Stimulated activated CD4-positive, alpha-beta T cell treated with anti-CD3 and anti-CD28 coated beads, Interleukin-4, amount 100 ng/mL, for 1 hour (primary cell): Measurements from ENCODE around the gene SPINT1.
A peak's percentile ranks its signal among the peaks of the same experiment; 100 is the strongest.

ENCODE experiments used
- DNase-seq: peaks from one replicate; pipeline ENCODE4 v3.0.0-alpha.2; 2020

The SPINT1 gene

DNA sequence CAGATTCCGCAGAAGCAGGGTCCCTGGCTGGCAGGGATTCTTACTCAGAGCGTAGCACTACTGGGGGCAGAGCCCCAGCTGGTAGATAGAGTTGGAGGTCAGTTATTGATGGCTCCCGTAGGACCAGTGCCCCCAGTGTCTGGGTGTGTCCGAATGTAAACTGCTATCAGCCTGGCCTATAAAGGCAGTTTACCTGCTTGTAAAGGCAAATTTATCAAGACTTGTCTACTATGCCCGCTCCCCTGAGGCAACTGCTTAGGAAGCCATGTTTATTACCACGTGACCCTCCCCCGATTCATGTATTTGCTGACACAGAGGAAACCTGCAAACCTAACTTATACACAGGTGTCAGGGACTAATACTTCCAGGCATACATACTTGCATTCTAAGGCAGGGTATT lies 14.7 kb upstream of the SPINT1 start:
- no peak for DNase-seq

DNA sequence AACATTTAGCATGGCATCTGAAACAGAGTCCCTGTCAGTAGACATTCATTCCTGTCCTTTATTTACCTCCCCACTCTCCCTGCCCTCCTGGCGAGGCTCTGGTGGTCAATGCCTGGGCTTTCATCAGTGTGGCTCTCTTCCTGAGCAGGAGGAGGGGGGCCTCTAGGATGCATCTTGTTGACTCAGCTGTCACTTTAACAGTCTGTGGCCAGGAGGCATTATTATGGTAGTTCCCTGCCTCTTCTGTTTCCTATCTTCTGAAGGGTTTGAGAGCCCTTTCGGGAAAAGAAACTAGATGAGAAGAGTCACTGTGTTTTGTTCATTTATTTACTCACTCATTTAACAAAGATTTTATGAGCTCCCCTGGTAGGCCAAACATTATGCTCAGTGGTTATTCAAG lies 13.0 kb upstream of the SPINT1 start:
- no peak for DNase-seq

DNA sequence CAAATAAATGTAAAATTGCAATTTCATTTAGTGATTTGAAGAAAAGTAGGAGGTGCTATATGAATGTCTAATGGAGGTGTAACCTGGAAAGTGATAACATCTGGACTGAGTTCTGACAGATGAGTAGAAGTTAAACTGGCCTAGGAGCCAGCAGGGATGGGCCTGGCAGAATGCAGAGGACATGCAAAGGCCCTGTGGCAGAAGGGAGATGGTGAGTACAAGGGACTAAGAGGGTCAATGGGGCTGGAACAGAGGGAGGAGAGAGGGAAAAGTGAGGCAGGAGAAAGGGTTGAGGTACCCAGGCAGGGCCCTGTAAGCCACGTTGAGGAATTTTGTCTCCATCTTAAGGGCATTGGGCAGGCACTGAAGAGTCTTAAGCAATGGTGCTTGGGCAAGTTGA lies 12.0 kb upstream of the SPINT1 start:
- no peak for DNase-seq

DNA sequence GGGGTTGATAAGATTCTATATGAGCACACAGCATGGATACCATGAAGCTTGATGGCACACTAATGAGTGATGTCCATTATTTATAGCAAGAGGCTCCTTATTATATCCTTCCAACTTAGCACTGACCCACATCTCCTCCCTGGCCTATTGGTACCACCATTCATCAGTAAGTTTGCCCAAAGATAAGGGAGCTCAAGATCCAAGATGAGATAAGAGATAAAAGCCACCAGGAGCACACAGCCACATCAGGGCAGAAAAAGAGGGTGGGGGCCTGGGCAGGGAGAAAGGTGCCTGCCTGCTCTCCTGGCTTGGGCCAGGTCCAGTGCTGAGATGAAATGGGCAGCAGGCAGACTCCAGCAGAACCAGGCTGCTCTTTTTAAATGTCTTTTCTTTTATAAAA lies 10.9 kb upstream of the SPINT1 start:
- no peak for DNase-seq

DNA sequence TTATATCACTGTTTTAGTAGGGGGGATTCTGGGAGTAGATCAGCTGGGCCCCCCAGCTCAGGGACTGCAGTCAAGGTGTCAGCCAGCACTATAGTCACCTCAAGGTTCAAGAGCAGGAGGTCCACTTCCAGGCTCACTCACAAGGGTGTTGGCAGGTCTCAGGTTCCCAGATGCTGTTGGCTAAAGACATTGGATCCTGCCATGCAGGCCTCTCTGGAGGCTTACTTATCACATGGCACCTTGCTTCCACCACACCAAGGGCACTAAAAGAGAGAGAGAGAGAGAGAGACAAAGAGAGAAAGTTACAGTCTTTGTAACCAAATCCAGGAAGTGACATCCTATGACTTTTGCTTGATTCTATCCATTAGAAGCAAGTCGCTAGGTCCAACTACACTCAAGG lies 7.8 kb upstream of the SPINT1 start:
- DNase-seq = no peak

DNA sequence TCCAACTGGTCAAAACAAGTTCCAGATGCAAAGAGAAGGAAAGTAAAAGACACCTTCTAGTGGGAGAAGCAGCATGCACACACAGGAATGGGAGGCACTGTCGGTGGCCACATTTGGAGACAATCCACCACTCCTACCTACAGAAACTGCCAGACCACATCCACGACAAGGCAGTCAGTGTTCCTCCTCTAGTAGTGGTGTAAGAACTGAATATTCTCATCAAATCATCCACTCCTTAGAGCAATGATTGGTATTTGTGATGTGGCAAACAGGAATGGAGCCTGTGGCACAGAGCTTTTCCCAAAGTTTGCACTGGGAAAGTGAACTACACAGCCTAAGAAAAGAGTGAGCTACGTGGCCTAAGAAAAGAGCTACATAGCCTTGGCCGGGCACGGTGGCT lies 5.1 kb upstream of the SPINT1 start:
- no peak for DNase-seq

DNA sequence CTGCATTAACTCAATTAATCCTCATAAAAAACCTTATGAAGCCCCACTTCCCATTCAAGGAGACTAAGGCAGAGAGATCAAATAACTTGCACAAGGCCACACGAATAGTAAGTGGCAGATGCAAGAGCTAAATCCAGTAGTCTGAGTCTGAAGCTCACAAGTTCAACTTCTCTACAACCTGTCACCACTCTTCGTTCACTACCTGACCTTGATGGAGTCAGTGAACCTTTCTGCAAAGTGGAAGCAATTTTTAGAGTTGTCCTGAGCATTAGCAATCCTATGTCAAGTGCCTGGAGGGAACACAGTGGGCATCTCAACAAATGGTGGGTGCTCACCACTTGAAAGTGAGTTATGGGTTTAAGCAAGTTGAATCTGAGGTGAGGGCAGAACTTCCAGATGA lies 2.1 kb upstream of the SPINT1 start:
- DNase-seq = no peak

DNA sequence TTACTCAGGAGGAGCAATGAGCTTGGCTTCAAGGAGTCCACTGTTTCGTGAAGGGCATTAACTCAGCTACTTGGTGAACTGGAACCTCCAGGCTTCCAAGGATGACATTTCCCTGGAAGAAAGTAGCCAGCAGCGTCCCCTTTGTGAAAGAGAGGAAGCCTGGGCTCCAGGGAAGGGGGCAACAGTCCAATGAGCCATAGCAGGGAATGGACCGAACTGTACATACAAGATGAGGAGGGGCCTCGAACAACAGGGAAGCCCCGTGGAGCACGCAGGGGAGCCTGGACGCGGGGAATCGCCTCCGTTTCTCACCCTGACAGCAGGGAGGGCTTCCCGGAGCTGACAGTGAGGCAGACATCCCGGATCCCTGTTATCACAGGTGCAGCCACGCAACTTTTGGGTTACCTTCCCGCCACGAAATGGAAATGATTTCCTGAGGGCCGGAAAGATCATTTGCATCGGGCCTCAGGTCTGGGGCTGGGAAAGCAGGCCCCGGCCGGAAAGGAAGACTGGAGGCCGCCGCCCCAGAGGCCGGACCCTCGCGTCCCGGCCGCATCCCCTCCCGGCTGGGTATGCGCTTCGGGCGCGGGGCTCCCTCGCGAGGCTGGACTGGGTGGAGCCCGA lies 475 bp upstream of the SPINT1 start:
- no peak for DNase-seq

DNA sequence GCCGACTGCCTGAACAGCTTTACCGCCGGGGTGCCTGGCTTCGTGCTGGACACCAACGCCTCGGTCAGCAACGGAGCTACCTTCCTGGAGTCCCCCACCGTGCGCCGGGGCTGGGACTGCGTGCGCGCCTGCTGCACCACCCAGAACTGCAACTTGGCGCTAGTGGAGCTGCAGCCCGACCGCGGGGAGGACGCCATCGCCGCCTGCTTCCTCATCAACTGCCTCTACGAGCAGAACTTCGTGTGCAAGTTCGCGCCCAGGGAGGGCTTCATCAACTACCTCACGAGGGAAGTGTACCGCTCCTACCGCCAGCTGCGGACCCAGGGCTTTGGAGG lies 815 bp downstream of the SPINT1 start:
- peak; percentile 43 for DNase-seq

DNA sequence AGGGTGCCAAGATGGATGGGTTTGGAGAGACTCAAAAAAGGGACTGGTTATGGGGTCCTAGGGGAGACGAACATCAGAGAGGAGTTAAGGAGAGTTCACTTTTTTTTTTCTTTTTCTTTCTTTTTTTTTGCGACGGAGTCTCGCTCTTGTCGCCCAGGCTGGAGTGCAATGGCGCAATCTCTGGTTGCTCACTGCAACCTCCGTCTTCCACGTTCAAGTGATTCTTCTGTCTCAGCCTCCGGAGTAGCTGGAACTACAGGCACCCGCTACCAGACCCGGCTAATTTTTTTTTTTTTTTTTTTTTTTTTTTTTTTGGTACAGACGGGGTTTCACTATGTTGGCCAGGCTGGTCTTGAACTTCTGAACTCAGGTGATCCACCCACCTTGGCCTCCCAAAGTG lies 1.2 kb downstream of the SPINT1 start:
- no peak for DNase-seq

DNA sequence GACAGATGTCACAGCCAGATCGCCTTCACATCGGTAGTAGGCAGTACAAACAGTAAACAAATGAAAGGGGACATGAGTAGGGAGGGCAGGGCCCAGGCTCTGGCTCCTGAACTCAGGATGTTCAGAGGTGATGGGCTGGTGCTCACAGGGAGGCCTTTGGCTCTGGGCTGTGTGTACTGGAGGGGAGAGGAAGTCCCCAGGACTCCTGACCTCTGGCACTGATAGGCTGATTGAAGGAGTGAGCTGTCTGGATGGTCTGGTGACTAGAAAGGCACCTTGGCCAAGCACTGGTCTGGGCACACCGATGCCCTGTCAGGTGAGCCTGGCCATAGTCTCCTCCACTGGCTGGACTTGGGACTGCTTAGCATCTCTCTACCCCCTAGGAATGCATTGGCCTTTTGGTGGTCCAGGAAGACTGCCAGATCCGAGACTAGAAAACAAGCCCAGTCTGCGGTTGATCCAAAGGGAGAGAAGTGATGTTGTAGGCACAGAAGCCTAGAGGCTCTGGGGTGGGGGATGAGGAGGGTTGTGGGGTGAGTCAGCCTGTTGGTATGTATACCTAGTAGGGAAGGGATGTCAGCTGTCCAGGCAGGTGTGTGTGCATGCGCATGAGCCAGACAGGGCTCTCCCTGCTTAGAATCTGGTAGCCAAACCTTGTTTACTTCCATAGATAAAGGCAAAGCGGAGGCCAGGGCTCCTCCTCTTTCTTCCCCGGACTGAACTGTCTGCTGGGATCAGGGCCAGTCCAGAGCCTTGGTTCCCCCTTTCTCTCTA lies 1.9 kb downstream of the SPINT1 start:
- DNase-seq = no peak

DNA sequence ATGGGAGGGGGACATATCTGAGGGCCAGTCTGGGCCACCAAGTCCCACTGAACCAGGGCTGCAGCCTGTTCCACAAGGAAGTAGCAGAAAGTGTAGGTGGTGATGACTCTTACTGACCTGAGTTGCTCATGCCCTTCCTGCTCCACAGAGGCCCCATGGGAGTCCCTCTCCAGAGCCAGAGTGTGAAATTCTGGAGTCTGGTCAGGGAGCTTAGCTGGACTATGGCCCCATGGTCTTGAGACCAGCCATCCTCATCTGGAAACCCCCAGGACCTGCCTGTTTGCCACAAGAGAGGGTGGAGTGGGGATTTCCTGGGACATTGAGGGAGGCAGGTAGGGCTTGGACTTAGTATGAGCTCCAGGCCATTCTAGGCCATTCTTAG lies 3.0 kb downstream of the SPINT1 start:
- DNase-seq = no peak

DNA sequence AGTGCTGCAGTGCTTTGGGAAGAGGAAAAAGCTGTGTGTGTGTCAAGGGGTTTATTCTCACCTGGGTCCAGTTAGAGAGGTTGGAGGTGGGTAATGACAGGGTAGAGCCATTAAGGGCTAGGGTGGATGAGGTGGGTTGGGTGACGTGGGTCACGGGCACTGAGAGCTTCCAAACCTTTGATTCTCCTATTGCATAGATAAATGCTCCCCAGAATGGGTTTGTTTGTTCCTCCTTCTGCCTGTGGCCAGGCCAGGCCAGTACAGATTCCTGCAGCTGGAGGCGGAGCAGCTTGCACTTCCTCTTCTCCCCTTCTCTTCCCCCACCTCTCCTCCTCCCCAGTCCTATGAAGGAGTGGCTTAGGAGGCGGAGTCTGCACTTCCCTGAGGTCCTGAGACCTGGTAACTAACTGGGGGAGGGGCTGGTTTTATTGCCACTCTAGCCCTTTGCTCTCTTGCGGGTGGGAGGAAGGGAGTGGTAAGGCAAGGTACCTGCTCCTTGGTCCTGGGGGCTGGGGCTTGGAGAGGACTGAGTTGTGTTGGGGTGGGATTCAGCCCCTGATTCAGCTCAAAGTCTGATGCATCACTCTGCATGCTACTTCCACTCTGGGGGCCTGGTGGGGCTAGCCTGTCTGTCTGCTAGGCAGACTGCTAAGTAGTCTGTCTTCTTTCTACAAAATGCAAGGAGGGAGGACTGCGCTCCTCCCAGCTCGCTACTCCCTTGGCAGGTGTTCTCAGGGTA lies 3.5 kb downstream of the SPINT1 start:
- no peak for DNase-seq

DNA sequence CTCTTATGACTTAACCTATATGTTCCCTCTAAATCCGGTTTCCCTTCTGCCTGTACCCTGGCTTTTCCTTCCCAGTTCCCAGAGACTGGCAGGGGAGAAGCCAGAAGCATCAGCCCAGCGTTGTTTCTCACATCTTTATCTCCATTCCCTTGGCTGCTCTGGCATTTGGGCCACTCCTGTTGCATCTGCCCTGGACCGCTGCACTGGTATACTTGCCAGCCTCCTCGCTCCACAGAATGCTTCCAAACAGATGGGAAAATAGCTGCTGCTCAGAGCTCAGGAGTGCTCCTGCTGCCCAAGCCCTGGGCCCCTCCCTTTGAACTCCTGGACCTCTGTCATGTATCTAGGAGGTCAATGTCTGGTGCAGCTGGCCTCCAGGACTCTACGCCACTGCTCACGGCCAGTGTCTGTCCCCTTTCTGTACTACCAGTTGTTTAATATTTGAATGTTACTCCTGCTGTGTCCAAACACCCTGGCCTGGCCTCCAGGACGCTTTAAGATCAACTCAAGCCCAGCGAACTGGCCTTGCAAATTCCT lies 6.8 kb downstream of the SPINT1 start:
- DNase-seq = no peak

DNA sequence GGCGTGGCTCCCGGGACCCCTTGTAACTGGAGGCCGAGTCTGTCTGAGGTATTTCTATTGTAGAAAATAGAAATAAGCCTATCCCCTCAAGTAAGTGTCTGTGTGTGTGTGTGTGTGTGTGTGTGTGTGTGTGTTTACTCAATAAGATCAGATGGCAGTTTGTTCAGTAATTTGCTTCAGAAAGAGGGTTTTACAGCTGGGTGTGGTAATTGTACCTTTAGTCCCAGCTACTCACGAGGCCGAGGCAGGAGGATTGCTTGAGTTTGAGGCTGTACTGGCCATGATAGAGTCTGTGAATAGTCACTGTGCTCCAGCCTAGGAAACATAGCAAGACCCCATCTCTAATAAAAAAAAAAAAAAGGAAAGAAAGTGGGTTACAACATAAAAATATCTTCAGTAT lies 8.7 kb downstream of the SPINT1 start:
- DNase-seq = no peak

DNA sequence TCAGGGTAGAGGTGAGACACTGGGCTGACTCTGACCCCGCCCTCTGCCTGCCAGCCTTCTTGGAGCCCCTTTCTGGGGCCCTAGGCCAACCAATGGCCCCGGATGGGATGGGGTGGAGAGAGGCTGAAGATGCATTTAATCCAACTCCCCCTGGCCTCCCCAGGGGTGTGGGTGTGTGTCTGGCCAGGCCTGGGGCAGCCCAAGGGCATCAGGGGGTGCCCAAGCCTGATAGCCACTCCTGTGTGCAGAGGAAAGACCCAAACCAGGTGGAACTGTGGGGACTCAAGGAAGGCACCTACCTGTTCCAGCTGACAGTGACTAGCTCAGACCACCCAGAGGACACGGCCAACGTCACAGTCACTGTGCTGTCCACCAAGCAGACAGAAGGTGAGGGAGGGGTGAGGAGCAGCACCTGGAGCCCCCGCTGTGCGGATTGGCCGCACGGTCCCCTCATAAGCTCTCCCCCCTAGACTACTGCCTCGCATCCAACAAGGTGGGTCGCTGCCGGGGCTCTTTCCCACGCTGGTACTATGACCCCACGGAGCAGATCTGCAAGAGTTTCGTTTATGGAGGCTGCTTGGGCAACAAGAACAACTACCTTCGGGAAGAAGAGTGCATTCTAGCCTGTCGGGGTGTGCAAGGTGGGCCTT lies 9.5 kb downstream of the SPINT1 start:
- DNase-seq = no peak

DNA sequence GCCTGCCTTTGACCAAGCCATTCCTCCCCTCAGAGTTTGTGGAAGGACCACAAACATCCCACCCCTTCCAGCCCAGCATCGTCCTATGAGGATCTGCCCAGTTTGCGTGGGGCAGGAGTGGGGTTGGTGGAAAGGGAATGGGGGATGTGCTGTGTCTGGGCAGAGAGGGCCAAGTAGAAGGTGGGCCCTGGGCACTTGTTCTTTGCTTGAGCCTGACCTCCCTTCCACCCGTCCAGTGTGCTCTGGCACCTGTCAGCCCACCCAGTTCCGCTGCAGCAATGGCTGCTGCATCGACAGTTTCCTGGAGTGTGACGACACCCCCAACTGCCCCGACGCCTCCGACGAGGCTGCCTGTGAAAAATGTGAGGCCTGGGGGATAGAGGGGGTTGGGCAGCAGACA lies 10.3 kb downstream of the SPINT1 start:
- no peak for DNase-seq

DNA sequence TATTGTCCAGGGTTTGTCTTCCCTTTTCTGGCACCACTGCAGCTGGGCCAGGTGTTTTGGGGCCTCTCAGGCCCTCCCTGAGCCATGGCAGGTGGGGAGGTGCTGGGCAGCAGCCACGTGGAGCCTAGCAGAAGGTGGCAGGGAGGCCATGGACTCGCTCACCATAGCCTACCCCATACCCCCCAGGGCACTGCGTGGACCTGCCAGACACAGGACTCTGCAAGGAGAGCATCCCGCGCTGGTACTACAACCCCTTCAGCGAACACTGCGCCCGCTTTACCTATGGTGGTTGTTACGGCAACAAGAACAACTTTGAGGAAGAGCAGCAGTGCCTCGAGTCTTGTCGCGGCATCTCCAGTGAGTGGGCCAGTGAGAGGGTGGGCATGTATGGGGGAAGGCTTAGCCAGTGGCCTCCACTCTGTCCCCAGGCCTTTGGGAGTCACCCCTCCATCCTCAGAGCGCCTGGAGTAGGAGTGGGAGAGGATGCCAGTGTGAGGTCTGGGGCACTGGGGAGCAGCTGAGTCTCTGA lies 11.9 kb downstream of the SPINT1 start:
- no peak for DNase-seq

DNA sequence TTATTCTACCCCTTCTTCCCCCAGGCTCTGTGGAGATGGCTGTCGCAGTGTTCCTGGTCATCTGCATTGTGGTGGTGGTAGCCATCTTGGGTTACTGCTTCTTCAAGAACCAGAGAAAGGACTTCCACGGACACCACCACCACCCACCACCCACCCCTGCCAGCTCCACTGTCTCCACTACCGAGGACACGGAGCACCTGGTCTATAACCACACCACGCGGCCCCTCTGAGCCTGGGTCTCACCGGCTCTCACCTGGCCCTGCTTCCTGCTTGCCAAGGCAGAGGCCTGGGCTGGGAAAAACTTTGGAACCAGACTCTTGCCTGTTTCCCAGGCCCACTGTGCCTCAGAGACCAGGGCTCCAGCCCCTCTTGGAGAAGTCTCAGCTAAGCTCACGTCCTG lies 12.9 kb downstream of the SPINT1 start:
- no peak for DNase-seq

DNA sequence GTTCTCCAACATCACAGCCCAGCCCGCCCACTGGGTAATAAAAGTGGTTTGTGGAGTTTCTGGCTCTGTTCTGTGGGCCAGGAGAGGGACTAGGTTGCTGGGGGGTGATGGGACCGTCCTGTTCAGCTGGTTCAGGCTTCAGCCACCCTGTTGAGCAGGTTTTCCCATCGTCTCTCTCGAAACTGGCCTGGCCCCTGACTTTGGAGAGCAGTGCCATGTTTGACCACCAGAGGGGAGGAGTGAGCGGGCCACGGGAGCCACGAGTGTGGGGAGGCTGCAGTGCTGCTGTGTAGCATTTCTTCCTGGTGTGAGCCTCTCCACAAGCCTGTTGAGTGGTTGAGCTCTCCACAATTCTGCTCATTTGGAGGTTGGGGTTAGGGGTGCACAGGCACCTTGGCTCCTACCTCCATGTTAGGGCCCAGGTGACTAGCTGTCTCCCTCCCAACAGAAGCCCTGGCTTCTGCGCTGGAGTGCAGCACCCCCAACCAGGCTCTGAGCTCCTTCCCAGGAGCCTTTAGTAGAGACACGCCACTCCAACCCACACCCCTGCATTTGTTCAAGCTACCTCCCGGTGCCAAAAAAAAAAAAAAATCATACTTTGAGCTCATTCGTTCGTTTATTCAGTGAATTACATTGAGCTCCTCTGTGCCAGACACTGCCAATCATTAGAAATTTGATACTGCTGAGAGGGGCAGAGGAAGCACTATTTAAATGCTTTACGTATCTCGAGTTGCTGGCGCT lies 13.9 kb downstream of the SPINT1 start:
- DNase-seq = peak; percentile 79

DNA sequence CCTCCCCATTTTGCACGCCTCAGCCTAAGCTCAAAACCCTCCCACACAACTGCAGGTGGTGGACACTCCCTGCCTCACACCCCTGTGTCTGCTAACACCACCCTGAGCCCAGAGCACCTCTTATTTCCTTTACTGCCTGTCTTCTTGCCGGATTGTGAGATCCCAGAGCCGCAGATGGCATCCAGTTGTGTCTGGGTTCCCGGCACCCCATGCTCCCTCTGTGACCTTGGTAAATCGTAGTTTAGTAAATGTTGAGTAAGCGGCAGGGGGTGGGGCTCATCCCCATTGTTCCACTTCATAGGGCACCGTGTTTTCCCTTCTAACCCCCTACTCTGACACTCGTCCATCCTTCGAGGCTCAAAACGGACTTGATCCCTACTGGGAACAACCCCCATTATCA lies 14.9 kb downstream of the SPINT1 start:
- no peak for DNase-seq

DNA sequence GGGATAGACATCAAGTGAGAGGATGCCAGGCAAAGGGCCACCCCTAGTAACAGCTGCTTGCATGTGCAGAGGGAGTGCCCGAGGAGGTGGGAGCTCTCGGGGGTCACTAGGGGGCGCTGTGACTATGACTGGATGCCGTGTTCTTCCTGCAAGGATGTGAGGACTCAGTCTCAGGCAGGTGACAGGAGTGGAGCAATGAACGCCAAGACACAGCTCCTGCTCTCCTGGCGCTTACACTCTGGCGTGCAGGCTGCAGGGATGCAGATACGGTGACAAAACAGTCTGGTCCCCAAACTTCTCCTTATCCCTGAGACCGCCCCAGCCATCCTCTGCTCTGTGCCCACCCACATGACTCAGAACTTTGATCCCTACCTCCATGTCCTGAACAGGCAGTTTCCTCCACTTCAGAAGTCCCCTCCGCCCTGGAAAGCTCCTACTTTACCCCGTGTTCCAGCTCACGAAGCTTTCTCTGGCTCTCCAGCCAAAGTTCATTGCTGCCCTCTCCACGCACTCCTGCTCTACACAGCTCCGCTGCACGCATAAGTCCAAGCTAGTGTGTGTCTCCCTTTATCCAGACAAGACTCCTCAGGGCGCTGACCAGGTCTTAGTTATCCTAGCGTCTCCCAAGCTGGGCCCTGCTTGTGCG lies 15.5 kb downstream of the SPINT1 start:
- DNase-seq = peak; percentile 82
